ENCODE data around the gene EGR1.

EGR1 gene

GRCh38 chr5:138465261-138466124 lies at the start of gene EGR1:
TSS of gene EGR1 (plus strand) at chr5:138465479. CDS start at chr5:138465762, 283 bp downstream.
- DNase-seq (ENCODE audit: low read depth in 3 of 3) = peak; percentile 88 to 94 (median 91)

GRCh38 chr5:138418444-138418843 lies 46.8 kb upstream of the EGR1 start:
- no peak for DNase-seq (ENCODE audit: low read depth in 3 of 3)

GRCh38 chr5:138425079-138425478 lies 40.2 kb upstream of the EGR1 start:
- no peak for DNase-seq (ENCODE audit: low read depth in 3 of 3)

- no peak for DNase-seq (ENCODE audit: low read depth in 3 of 3)
Measured at GRCh38 chr5:138435943-138436342, 29.3 kb upstream of the EGR1 start.

GRCh38 chr5:138438003-138438723 lies 27.1 kb upstream of the EGR1 start:
- DNase-seq (ENCODE audit: low read depth in 3 of 3) = no peak

- DNase-seq (ENCODE audit: low read depth in 3 of 3) = peak; percentile 41 to 74 (median 52)
Measured at GRCh38 chr5:138438724-138439476, 26.4 kb upstream of the EGR1 start, which contains the start of gene REEP2. TSS of gene REEP2 (plus strand) at chr5:138439057. CDS start at chr5:138439209, 152 bp downstream.

- DNase-seq (ENCODE audit: low read depth in 3 of 3) = no peak
Measured at GRCh38 chr5:138439477-138440158, 25.7 kb upstream of the EGR1 start.

- no peak for DNase-seq (ENCODE audit: low read depth in 3 of 3)
Measured at GRCh38 chr5:138440159-138441073, 24.9 kb upstream of the EGR1 start.

- DNase-seq (ENCODE audit: low read depth in 3 of 3) = no peak
Measured at GRCh38 chr5:138441221-138441620, 24.1 kb upstream of the EGR1 start.

GRCh38 chr5:138444078-138444773 lies 21.1 kb upstream of the EGR1 start:
- no peak for DNase-seq (ENCODE audit: low read depth in 3 of 3)

- DNase-seq (ENCODE audit: low read depth in 3 of 3) = no peak
Measured at GRCh38 chr5:138444774-138445546, 20.3 kb upstream of the EGR1 start.

GRCh38 chr5:138445547-138446271 lies 19.6 kb upstream of the EGR1 start:
- no peak for DNase-seq (ENCODE audit: low read depth in 3 of 3)

GRCh38 chr5:138448070-138448469 lies 17.2 kb upstream of the EGR1 start:
- DNase-seq (ENCODE audit: low read depth in 3 of 3) = no peak

- DNase-seq (ENCODE audit: low read depth in 3 of 3) = no peak
Measured at GRCh38 chr5:138448481-138449398, 16.5 kb upstream of the EGR1 start.

GRCh38 chr5:138449501-138450239 lies 15.6 kb upstream of the EGR1 start:
- peak; percentile 74 to 85 (median 83) for DNase-seq (ENCODE audit: low read depth in 3 of 3)

GRCh38 chr5:138450971-138451370 lies 14.3 kb upstream of the EGR1 start:
- DNase-seq (ENCODE audit: low read depth in 3 of 3) = no peak
